Suprapubic skin (tissue), 3 donors: Measurements from ENCODE around the gene APCDD1.

Source experiments
- CTCF ChIP-seq, 2 donors: fragments of 200-600 bp in 1 of 2; fragments of 450-650 bp in 1 of 2; sonication (generic) in 1 of 2; IDR thresholded peaks; one replicate each; pipeline ENCODE4 v1.5.1; 2016 to 2019; ENCODE audit warnings: antibody characterized with exemption in 2 of 2, mild to moderate bottlenecking in 1 of 2, moderate library complexity in 1 of 2
- POLR2AphosphoS5 ChIP-seq, 3 donors: sonication (generic); formaldehyde crosslinking; IDR thresholded peaks; one replicate each; pipeline ENCODE4 v1.6.1; 2017; ENCODE audit warnings: antibody characterized with exemption in 3 of 3

GRCh38 chr18:10526561-10526949 lies 72.1 kb downstream of the APCDD1 start:
- no peak for TF ChIP-seq CTCF (IDR thresholded peaks at IDR 0.05)
- no peak for TF ChIP-seq POLR2AphosphoS5 (IDR thresholded peaks at IDR 0.05)
